ENCODE data around the gene PTPA. TPM values are rescaled to one million over a fixed set of nuclear protein-coding genes. Genes with fewer than 3 reads are reported as not detected.
"Not testable (repeated sequence)": the region's sequence is repeated elsewhere in the genome, so short reads cannot be mapped to it uniquely, and the experiment has no call there.

Gene PTPA
- total RNA-seq, 1 donor from 2014 or later, result 143 TPM

DNA sequence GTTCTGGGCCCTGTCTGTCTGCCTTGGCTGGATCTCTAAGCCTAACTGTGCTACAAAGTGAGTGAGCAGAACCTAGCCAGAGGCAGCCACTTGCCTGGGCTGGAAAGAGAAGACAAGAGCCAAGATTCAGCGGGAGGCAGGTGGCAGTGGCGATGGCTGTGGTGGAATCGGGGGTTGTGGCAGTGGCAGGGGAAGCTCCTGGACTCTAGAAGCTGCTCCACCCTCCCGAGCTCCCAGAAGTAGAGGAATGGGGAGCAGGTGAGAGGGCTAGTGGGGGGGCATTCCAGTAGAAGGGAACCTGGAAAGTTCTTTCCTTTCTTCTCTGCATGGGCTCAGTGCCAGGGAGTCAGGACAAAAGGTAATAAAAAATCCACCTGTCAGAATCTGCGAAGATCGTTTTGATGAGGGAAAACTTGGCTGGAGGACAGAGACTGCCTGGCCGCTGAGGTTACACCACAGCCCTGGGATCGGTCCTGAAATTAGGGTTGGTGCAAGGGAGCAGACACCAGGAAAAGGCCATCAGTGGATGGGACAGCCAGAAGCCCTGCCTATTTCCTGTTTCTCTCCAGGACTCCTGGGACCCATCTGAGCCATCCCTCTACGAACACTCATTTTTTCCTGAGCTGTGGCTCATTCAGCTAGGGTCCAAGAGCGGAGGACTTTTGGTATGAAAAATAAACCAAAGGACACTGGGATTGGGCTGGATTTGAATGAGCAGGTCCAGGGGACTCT is 2.2 kb upstream of the PTPA start:
- no peak for DNase-seq (ENCODE audit: low spot score)

DNA sequence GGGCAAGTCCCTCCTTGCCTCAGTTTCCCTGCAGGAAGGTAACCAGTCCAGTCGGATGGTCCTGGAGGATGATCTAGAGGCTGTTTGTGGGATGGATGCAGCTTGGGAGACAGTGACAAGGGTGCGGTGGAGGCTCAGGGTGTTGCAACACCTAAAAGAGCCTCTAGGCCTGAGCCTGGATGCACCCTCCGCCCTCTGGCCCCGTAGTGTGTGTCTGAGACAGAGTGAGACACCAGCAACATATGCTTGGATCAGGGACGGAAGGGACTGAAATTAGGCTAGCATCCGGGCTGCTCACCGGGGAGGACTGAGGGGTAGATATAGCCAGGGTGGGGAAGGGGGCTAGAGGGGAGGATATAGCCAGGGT is 1.7 kb upstream of the PTPA start:
- DNase-seq (ENCODE audit: low spot score), result no peak

DNA sequence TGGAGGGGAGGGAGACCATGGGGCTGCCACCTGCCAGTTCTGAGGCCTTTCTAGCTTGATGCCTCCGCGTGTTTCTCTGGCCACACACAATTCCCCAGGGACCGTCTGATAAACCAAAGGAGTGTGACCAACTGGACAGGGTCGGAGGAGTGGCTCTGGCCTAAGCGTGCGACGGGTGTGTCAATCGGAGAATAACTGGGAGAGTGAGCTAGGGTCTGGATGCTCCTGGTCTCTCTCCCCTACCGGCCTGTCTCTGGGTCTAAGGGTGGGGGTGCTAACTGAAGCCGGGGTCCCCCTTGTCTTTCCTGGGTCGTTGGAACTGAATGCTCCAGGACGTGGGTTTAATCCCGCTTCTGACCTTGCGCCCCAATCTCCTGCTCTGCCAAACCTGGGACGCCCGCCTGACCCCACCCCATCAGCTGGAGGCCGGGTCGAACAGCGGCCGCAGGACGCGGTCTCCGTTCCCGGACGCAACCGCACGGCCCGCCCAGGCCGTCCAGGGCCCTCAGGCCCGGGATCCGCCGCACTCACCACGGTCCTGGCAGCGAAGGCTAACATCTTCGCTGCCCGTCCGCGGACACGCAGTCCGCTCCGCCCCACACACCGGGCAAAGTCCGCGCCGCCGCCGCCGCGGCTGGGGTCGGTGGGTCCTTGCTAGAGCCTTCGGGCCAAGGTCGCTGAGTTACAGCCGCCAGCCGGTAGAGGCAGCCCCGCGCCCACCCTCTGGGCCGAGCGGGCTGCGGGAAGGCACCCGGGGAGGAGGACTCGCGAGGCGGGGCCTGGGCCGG is 1.1 kb upstream of the PTPA start:
- peak; percentile 66 for DNase-seq (ENCODE audit: low spot score)

DNA sequence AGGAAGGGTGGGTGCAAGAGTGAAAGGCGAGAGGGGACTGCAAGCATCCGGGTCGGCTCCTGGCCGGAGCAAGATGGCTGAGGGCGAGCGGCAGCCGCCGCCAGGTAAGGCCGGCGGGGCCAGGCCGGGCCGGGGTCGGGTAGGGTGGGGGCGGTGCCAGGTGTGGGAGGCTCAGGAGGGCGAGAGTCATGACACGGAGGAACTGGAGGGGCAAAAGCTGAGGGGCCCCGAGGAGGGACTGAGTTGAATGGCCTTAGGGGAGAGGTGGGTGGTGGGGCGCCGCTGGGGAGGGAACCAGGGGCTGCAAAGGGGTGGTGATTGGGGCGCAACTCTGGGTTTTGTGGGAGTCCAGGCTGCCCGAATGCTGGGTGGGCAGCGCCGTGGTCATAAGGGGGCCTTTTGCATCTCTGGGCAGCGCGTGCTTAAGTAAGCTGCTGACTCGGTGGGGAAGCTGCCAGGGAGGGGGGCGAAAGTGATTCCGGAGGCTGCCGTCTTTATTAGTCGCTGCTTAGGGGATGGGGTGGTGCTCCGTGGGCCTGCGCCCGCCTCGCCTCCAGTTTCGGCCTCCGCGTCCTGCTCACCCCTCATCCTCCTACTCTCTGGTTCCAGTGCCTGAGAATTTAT is 425 bp downstream of the PTPA start:
- DNase-seq (ENCODE audit: low spot score), result no peak

DNA sequence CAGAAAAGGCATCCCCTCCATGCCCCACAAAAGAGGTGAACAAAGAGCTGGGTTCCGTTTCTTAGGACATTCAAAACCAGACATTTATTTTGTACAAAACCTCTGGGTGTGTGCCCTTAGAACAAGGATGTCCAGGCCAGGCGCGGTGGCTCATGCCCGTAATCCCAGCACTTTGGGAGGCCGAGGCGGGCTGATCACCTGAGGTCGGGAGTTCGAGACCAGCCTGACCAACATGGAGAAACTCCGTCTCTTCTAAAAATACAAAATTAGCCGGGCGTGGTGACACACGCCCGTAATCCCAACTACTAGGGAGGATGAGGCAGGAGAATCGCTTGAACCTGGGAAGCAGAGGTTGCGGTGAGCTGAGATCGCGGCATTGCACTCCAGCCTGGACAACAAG is 1.3 kb downstream of the PTPA start:
- not testable (repeated sequence) for DNase-seq (ENCODE audit: low spot score)

DNA sequence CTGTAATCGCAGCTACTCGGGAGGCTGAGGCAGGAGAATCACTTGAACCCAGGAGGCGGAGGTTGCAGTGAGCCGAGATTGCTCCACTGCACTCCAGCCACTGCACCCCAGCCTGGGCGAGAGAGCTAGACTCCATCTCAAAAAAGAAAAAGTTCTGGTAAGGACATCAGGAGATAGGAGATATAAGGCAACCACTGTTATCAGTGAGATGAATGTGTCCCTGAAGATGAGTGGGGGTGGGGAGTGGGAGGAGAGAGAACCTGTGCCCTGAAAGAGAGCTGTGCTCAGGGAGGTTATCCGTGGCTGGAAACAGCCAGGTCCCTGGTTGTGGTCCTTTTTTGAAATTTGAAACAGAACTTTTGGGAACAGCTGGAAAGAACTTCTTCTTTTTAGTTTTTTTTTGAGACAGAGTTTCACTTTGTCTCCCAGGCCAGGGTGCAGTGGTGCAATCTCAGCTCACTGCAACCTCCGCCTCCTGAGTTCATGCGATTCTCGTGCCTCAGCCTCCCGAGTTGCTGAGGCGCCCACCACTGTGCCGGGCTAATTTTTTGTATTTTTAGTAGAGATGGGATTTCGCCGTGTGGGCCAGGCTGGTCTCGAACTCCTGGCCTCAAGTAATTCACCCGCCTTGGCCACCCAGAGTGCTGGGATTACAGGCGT is 2.6 kb downstream of the PTPA start:
- no peak for DNase-seq (ENCODE audit: low spot score)

DNA sequence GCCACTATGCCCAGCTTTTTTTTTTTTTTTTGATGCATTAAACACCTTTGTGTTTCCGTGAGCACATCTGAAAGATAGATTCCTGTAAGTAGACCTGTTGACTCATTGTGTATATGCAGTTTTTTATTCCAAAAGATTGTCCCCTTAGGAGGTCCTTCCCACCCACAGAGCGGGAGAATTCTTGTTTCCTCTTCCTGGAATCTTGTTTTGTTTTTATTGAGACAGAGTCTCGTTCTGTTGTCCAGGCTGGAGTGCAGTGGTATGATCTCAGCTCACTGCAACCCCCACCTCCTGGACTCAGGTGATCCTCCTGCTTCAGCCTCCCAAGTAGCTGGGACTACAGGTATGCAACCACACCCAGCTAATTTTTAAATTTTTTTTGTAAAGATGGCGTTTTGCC is 7.6 kb downstream of the PTPA start:
- DNase-seq (ENCODE audit: low spot score), result no peak

DNA sequence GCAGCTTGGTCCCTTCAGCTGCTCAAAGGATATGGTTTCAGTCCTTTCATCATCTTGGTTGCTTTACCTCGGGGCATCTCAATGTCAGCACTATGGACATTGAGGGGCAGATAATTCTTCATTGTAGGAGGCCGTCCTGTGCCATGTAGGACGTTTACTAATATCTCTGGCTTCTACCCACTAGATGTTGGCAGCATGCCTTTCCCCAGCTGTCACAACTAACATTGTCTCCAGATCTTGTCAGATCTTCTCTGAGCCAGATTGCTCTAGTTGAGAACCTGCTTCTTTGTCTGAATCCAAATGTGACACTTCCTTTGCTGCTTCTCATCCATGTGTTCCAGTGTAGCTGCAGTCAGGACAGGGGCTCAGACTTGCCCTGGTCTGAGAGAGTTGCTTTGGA is 10.3 kb downstream of the PTPA start:
- no peak for DNase-seq (ENCODE audit: low spot score)

DNA sequence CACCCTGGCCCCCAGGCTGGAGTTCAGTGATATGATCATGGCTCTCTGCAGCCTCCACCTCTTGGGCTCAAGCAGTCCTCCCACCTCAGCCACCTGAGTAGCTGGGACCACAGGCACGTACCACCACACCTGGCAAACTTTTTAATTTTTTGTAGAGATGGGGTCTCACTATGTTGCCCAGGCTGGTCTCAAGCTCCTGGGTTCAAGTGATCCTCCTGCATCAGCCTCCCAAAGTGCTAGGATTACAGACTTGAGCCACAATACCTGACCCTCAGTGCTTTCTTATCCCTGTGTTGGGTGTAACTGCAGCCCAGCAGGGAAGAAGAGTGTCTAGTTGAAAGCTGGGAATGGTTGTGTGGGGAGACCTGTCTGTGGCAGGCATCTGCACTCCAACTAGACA is 10.9 kb downstream of the PTPA start:
- no peak for DNase-seq (ENCODE audit: low spot score)

DNA sequence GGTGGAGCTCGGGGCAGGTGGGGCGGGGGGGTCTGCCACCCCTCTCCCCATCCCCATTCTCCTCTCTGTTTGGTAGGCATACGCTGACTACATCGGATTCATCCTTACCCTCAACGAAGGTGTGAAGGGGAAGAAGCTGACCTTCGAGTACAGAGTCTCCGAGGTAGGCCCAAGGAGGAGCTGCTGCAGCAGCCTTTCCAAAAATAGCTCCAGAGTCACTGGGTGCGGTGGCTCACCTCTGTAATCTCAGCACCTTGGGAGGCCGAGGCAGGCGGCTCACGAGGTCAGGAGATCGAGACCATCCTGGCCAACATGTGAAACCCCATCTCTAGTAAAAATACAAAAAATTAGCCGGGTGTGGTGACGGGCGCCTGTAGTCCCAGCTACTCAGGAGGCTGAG is 11.8 kb downstream of the PTPA start:
- DNase-seq (ENCODE audit: low spot score), result not testable (repeated sequence)

DNA sequence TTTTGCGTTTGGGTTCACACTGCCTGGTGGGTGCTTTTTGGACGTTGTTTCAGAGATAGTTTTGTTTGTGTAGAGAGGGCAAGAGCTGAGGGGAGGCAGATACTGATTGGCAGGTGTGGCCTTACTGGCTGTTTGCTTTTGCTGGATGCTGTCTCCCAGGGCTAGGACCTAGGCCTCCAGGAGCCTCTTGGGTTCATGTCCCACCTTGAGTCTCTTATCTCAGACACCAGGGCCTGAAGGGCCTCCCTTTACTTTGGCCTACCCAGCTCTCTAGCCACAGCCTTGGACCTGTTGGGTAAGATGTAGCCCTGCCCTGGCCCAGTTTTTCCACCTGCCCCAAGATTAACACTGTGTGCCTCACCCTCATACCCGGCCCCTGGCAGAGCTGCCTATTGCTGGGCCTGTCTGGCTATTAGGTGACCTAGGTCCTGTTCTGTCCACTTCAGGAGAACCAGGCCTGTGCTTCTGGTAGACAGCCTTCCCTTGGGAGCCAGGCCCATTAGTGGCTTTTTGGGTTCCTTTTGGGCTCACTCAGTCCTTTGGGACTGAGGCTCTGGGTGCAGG is 13.4 kb downstream of the PTPA start:
- DNase-seq (ENCODE audit: low spot score), result no peak

DNA sequence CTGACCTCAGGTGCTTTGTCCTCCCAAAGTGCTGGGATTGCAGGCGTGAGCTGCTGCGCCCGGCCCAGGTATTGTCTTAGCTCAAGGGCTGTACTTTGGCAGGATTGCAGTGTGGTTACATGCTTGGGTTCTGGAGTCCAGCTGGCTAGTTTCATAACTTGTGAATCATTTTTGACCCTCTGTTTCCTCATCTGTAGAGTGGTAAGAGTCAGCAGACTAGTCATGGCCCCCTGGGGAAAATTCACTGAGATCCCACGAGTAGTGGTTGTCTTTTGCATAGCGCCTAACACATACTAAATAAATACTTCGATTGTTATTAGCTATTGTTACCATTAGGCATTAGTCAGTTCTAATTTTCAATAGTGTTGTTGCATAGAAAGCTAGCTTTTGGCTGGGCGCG is 14.3 kb downstream of the PTPA start:
- DNase-seq (ENCODE audit: low spot score), result no peak

DNA sequence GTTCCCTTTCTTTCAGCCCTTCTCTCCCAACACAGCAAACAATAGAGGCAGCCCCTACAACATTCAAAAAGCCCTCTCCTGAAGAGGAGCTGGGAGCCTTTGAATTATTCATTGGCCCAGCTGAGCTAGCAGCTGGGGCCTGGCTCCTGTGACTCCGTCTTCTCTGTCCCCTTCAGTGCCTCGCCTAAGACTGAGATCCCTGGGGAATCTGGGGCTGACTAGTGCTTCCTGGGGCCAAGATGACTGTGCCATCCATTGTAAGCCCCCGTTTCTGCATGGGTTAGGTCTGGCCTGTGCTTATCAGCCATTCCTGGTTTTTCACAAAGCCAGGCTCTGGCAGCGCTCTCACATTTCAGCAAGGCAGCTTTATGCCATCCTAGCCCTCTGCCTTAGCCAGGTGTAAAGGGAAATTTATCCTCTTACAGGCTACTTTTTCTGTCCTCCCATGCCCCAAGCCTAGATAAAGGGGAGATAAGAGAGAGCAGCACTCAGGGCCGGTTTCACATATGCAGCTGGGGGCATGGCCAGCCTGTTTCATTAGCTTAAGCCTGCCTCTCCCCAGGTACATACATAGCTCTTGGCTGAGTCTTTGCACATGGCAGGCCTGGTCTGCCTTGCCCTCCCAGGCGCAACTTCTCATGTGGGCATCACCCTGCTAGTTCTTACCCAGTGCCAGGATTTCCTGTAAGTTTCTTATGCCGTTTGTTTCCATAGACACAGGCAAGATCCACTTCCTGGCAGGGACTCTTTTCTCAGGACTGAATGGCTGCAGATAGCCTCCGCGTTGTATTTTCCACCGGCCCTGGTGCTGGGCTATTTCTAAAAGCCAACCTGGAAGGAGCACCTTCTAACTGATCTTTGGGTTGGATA is 15.8 kb downstream of the PTPA start:
- no peak for DNase-seq (ENCODE audit: low spot score)

DNA sequence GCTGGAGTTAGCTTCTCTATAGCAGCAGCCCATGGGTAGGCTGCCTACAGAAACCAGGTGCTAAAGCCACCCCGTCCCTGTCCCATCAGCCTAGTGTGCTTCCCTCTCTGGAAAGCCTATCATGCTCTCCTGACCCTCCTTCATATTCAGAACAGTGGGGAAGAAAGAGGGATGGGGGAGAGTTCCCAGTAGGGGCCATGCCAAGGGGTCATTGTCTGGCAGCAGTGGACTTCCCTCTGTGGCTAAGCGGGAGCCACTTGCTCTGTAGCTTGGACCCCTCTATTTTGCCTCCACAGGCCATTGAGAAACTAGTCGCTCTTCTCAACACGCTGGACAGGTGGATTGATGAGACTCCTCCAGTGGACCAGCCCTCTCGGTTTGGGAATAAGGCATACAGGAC is 17.5 kb downstream of the PTPA start:
- no peak for DNase-seq (ENCODE audit: low spot score)

DNA sequence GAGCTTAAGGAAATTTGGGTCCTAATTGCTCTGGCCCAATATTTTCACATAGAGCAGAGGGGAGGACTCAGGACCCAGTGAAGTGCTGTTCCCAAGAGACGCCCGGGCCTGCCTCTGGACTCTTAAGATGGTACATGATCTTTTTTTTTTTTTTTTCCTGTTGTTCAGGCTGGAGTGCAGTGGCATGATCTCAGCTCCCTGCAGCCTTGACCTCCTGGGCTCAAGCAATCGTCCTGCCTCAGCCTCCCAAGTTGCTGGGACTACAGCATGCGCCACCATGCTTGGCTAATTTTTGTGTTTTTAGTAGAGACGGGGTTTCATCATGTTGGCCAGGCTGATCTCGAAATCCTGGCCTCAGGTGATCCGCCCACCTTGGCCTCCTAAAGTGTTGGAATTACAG is 19.1 kb downstream of the PTPA start:
- not testable (repeated sequence) for DNase-seq (ENCODE audit: low spot score)

DNA sequence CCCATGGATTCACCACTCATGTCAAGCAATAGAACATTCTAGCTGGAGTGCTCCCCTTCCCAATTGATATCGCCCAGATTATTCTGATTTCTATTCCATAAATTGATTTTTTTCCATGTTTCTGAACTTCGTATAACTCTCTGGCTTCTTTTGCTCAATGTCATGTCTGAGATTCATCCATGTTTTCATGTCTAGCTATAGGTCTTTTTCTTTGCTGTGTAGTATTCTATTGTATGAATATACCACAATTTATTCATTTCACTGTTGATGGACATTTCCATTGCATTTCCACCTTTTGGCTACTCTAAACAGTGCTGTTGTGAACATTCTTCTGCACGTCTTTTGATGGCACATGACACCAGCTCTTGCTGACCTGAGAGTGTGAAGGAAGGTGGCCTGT is 19.6 kb downstream of the PTPA start:
- DNase-seq (ENCODE audit: low spot score), result no peak

DNA sequence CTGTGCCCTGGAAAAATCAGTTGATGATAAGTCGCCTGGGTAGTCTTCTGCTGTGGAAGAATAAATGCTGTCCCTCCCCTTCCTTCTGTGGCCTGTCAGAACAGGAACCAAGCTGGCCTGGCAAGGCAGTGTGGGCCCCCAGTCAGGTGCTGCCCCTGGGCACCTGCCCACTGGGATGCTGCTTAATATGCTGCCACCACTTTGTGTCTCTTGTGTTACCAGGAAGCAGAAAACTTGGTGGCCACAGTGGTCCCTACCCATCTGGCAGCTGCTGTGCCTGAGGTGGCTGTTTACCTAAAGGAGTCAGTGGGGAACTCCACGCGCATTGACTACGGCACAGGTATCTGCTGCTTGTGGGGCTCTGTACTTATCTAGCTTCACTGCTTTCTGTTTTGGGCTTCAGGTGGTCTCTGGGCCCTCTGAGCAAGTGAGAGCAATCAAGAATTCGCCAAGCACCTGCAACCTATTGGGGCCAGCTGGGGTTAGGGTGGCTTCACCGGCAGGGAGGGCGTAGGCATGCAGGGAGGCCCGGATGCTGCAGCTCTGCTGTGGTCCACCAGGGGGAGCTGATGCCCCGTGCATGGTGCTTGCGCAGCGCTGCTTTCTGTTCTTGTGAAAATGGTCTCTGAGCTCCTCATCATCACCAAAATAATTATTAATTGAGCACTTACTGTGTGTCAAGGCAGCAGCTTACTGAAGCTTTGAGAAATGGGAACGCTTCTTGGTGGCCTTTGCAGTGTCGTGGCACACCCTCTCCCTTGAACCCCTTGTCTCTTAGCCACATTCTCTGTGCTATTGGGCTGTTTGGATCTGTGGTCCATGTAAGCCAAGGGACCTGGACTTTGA is 20.3 kb downstream of the PTPA start:
- peak; percentile 85 for DNase-seq (ENCODE audit: low spot score)

DNA sequence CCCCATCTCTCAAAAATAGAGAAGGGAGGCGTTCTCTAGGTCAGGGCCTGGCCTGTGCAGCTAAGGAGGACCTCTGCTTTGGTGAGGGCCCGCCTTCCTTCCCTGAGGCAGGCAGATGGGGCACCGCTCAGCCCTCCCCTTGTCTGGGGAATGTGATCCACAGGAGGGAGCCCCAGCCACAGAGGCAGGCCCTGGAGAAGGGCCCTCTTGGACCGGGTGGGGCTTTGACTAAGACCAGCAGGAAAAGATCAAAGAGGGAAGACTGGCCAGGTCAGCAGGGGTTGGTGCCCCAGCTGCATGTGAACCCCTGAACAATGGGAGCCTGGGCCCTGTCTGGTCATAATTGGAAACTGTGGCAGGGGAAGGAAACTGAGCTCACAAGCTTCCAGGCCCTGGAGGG is 21.9 kb downstream of the PTPA start:
- DNase-seq (ENCODE audit: low spot score), result no peak

DNA sequence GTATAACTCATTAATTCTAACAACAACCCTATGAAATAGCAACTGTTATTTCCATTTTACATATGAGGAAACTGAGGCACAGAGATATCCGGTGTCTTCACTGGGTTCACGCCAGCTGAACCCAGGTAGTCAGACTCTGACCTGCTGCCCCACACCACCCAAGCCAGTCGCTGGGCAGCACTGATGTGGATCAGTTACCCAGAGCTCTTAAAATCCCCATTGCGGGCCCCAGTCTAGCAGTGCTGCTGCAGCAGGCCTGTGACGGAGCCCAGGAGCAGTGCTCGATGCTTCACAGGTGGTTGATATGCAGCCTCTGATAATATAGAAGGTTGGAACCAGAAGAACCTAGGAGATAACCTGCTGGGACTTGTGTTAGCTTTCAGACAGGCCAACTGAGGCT is 24.3 kb downstream of the PTPA start:
- no peak for DNase-seq (ENCODE audit: low spot score)

DNA sequence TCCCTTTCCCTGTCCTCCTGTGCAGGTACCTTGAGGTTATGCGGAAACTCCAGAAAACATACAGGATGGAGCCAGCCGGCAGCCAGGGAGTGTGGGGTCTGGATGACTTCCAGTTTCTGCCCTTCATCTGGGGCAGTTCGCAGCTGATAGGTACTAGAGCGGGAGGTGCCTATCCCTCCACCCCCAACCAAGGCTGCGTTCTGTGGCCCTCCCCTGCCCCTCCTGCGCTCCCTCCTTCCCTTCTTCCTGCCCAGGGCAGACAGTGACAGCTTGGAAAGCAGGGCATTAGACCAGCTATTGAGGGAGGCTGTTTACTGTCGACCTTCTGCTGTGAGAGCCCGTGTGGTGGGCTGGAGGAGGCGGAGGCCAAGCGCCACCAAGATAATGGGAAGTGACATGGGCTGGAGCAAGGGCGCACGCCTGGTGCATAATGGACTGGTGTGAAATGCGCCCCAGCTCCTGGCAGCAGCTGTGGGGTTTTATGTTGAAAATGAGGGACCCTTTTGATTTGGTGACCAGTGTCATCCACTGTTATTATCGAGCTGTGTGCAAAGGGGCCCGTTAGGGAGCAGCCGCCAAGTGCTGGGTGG is 25.3 kb downstream of the PTPA start:
- DNase-seq (ENCODE audit: low spot score), result no peak

Data from ureter (tissue), 1 donor.